Measurements from ENCODE around the gene RIMBP2.

The RIMBP2 gene

DNA sequence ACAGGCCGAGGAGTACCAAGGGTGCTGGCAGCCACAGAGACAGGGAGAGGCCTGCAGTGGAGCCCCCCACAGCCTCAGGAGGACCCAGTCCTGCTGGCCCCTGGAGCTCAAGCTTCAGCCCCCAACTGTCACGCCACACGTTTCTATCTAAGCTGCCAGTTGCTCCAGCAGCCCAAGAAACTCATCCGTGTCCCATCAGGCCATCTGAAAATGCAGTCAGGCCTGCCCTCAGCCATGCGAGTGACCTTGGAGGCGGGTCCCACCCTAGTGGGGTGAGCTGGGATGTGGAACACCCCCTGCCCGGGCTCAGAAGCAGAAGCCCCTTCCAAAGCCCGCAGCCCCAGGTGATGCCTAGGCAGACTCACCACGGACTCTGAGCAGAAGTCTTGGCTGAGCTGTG, 158.9 kb downstream of the RIMBP2 start:
- H3K9me3 ChIP-seq (ENCODE audit: control insufficient read depth in 2 of 2, low read length in 2 of 2) = peaks cover 0 to 2% of the 10 kb centered on the region in 2 donors
- H3K36me3 ChIP-seq (ENCODE audit: control insufficient read depth in 2 of 2, insufficient read depth in 2 of 2, low read length in 2 of 2) = no peaks in the 10 kb centered on the region
- H3K27ac ChIP-seq (ENCODE audit: low read depth in 2 of 2, low read length in 2 of 2) = no peak overlapping the region
- H3K4me1 ChIP-seq (ENCODE audit: control insufficient read depth in 2 of 2, insufficient read depth in 2 of 2, low read length in 2 of 2) = peaks cover 24 to 34% of the 10 kb centered on the region in 2 donors
- H3K9ac ChIP-seq (ENCODE audit: low read depth in 1 of 2, low read length in 2 of 2) = no peak overlapping the region
- no peak overlapping the region for H3K4me3 ChIP-seq (ENCODE audit: low read length in 2 of 2)
- H3K27me3 ChIP-seq (ENCODE audit: control insufficient read depth in 2 of 2, insufficient read depth in 2 of 2, low read length in 2 of 2) = peaks cover 0 to 2% of the 10 kb centered on the region in 2 donors

DNA sequence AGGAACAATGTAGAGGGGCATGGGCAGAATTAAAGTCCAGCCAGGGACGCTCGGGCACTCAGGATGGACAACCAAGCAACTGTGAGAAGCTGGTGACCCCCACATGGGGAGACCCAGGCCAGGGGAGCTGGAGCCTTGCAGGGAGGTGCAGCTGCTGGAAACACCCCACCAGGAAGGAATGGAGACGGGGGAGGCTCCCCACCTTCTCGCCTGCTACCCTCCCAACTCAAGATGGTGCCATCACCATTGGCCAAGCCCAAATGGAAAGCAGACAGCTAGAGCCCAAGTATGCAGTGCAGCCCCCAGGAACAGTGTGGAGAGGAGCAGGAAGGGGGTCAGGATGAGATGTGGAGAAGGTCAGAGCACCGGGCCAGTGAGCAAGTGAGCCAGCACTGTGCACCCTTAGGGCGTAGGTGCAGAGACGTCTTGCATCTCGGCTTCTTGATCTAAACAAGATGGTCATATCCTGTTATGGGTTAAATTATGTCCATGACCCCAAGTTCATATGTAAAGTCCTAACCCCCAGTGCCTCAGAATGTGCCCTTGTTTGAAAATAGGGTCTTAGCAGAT, 159.5 kb downstream of the RIMBP2 start:
- peaks cover 0 to 2% of the 10 kb centered on the region in 2 donors for H3K27me3 ChIP-seq (ENCODE audit: control insufficient read depth in 2 of 2, insufficient read depth in 2 of 2, low read length in 2 of 2)

DNA sequence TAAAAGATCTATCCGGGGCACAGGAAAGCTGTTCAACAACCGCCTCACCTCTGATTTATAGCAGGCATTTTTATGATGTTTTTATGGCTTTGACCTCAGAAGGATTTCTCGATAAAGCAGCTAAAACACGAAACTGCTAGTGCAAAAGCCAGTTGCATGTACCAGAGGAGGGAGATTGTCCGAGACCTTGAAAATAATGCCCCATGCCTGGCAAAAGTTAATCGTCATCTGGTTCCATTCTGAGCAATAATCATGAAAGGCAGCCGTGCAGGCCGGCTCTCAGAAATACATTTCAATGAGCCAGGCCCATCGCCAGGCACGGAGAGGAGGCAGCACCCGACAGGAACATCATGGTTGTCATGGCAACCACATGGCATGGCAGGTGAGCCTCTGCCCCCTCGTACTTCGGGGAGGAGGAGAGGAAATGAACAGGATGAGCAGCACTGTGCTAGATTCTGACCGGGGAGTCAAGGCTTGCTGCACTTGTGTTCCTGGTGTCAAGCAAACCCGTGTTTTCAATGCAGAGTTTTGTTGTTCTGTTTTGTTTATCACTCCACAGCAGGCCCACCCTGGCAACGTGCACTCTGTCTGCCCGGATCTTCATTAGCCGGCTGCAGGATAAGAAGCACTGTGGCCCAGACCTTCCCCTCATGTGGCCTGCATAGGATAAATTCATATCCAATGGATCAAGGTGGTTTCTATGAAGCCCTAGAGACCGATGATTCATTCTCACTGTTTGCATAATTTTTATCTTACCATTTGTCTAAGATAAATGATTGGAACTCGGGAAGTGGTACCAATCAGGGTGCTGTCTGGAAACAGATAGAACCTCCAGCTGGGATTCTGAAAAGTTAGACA, 160.2 kb downstream of the RIMBP2 start:
- Histone ChIP-seq H3K4me1 (ENCODE audit: control insufficient read depth in 2 of 2, insufficient read depth in 2 of 2, low read length in 2 of 2) (peaks cover 24 to 34% of the 10 kb centered on the region in 2 donors), H3K9ac (ENCODE audit: low read depth in 1 of 2, low read length in 2 of 2) (no peak overlapping the region), H3K9me3 (ENCODE audit: control insufficient read depth in 2 of 2, low read length in 2 of 2) (peaks cover 0 to 6% of the 10 kb centered on the region in 2 donors), H3K4me3 (ENCODE audit: low read length in 2 of 2) (peak overlapping the region in 1 of 2 donors; percentile 22), H3K27ac (ENCODE audit: low read depth in 2 of 2, low read length in 2 of 2) (no peak overlapping the region), H3K27me3 (ENCODE audit: control insufficient read depth in 2 of 2, insufficient read depth in 2 of 2, low read length in 2 of 2) (peaks cover 0 to 2% of the 10 kb centered on the region in 2 donors), H3K36me3 (ENCODE audit: control insufficient read depth in 2 of 2, insufficient read depth in 2 of 2, low read length in 2 of 2) (no peaks in the 10 kb centered on the region)

More for the DNA sequence above, 159.5 kb downstream of the RIMBP2 start:
- H3K4me3 ChIP-seq (ENCODE audit: low read length in 2 of 2) = no peak overlapping the region
- H3K27ac ChIP-seq (ENCODE audit: low read depth in 2 of 2, low read length in 2 of 2) = no peak overlapping the region
- peaks cover 24 to 34% of the 10 kb centered on the region in 2 donors for H3K4me1 ChIP-seq (ENCODE audit: control insufficient read depth in 2 of 2, insufficient read depth in 2 of 2, low read length in 2 of 2)
- peaks cover 0 to 4% of the 10 kb centered on the region in 2 donors for H3K9me3 ChIP-seq (ENCODE audit: control insufficient read depth in 2 of 2, low read length in 2 of 2)
- no peak overlapping the region for H3K9ac ChIP-seq (ENCODE audit: low read depth in 1 of 2, low read length in 2 of 2)
- H3K36me3 ChIP-seq (ENCODE audit: control insufficient read depth in 2 of 2, insufficient read depth in 2 of 2, low read length in 2 of 2) = no peaks in the 10 kb centered on the region

DNA sequence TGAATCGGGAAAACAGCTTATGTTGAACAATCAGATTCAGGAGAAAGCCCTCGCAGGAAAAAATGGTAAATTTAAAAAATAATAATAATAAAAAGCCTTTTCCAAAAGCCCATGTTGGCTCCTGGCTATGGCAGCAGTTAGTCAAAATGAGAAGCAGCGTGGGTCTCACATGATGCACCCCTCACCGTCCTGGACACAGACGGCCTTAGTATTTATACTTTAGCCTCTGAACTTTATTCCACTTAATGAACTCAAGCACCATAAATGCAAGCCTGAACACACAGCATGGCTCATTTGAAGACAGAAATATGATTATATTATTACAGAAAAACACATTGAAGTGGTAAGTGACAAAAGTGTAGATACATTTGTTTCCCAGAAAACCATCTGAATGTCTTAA, 160.9 kb downstream of the RIMBP2 start:
- peaks cover 0 to 2% of the 10 kb centered on the region in 2 donors for H3K27me3 ChIP-seq (ENCODE audit: control insufficient read depth in 2 of 2, insufficient read depth in 2 of 2, low read length in 2 of 2)
- no peak overlapping the region for H3K27ac ChIP-seq (ENCODE audit: low read depth in 2 of 2, low read length in 2 of 2)
- H3K4me3 ChIP-seq (ENCODE audit: low read length in 2 of 2) = peak overlapping the region in 1 of 2 donors; percentile 22
- H3K4me1 ChIP-seq (ENCODE audit: control insufficient read depth in 2 of 2, insufficient read depth in 2 of 2, low read length in 2 of 2) = peaks cover 24 to 34% of the 10 kb centered on the region in 2 donors
- H3K36me3 ChIP-seq (ENCODE audit: control insufficient read depth in 2 of 2, insufficient read depth in 2 of 2, low read length in 2 of 2) = no peaks in the 10 kb centered on the region
- H3K9ac ChIP-seq (ENCODE audit: low read depth in 1 of 2, low read length in 2 of 2) = no peak overlapping the region
- peaks cover 0 to 6% of the 10 kb centered on the region in 2 donors for H3K9me3 ChIP-seq (ENCODE audit: control insufficient read depth in 2 of 2, low read length in 2 of 2)

DNA sequence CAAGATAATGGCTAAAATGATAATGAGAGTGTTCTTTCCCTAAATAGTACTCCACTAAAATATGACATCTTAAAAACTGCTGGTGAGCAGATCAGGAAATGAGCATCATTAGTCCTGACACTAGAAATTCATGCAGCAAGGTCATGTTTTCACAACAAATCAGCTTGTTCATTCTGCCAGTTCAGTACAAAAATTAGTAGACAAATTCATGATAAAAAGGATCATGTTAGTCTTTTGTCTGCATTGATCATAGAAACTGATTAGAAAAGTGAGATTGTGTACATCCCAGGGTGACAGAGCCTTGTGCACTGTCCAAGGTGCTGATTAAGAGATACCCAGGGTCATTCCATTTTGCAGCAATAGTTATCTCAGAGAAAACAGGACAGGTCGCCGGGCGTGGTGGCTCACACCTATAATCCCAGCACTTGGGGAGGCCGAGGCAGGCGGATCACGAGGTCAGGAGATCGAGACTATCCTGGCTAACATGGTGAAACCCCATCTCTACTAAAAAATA, 163.6 kb downstream of the RIMBP2 start:
- H3K9ac ChIP-seq (ENCODE audit: low read depth in 1 of 2, low read length in 2 of 2) = no peak overlapping the region
- peaks cover 0 to 2% of the 10 kb centered on the region in 2 donors for H3K27me3 ChIP-seq (ENCODE audit: control insufficient read depth in 2 of 2, insufficient read depth in 2 of 2, low read length in 2 of 2)
- H3K27ac ChIP-seq (ENCODE audit: low read depth in 2 of 2, low read length in 2 of 2) = no peak overlapping the region
- H3K9me3 ChIP-seq (ENCODE audit: control insufficient read depth in 2 of 2, low read length in 2 of 2) = peaks cover 0 to 6% of the 10 kb centered on the region in 2 donors
- H3K4me3 ChIP-seq (ENCODE audit: low read length in 2 of 2) = no peak overlapping the region
- no peaks in the 10 kb centered on the region for H3K36me3 ChIP-seq (ENCODE audit: control insufficient read depth in 2 of 2, insufficient read depth in 2 of 2, low read length in 2 of 2)
- peaks cover 6 to 19% of the 10 kb centered on the region in 2 donors for H3K4me1 ChIP-seq (ENCODE audit: control insufficient read depth in 2 of 2, insufficient read depth in 2 of 2, low read length in 2 of 2)

DNA sequence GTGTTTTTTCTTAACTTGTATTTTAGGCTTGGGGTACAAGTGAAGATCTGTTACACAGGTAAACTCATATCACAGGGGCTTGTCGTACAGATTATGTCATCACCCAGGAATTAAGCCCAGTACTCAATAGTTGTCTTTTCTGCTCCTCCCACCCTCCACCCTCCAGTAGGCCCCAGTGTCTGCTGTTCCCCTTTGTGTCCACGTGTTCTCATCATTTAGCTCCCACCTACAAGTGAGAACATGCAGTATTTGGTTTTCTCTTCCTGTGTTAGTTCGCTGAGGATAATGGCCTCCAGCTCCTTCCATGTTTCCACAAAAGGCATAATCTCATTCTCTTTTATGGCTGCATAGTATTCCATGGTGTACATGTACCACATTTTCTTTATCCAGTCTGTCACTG, 166.7 kb downstream of the RIMBP2 start:
- no peaks in the 10 kb centered on the region for H3K36me3 ChIP-seq (ENCODE audit: control insufficient read depth in 2 of 2, insufficient read depth in 2 of 2, low read length in 2 of 2)
- peaks cover 0 to 6% of the 10 kb centered on the region in 2 donors for H3K9me3 ChIP-seq (ENCODE audit: control insufficient read depth in 2 of 2, low read length in 2 of 2)
- no peak overlapping the region for H3K9ac ChIP-seq (ENCODE audit: low read depth in 1 of 2, low read length in 2 of 2)
- H3K4me1 ChIP-seq (ENCODE audit: control insufficient read depth in 2 of 2, insufficient read depth in 2 of 2, low read length in 2 of 2) = no peaks in the 10 kb centered on the region
- H3K27ac ChIP-seq (ENCODE audit: low read depth in 2 of 2, low read length in 2 of 2) = no peak overlapping the region
- no peak overlapping the region for H3K4me3 ChIP-seq (ENCODE audit: low read length in 2 of 2)
- H3K27me3 ChIP-seq (ENCODE audit: control insufficient read depth in 2 of 2, insufficient read depth in 2 of 2, low read length in 2 of 2) = no peaks in the 10 kb centered on the region

DNA sequence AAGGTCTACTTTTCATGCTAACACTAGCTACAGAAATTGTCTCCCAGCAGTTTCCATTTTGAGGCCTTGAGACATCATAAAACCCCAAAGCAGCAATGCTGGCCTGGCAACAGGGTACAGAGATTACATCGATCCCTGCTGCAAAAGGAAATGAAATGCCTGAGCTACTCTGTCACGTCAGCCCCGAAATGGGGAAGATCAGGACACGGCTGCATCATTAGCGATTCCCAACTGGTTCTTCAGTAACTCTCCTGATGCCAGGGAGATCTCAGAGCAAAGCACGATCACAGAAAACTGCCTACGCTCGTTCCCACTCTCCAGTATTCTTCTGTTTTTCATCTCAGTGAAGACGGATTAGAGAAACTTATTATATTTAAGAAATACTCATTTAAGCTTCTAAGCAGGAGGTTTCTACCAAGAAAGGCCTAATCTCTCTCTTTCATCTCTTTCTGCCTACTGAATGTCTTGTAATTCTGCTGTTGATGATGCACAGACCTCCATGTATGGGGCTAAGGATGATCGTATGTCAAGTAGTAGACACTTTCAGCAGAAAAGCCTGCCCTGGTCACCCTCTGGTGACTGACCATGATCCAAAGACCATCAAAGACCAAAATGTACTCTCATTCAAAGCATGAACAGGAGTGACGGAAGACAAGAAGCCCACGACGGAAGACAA, 168.5 kb downstream of the RIMBP2 start:
- Histone ChIP-seq H3K9me3 (ENCODE audit: control insufficient read depth in 2 of 2, low read length in 2 of 2) (peaks cover 0 to 4% of the 10 kb centered on the region in 2 donors), H3K36me3 (ENCODE audit: control insufficient read depth in 2 of 2, insufficient read depth in 2 of 2, low read length in 2 of 2) (no peaks in the 10 kb centered on the region), H3K27me3 (ENCODE audit: control insufficient read depth in 2 of 2, insufficient read depth in 2 of 2, low read length in 2 of 2) (no peaks in the 10 kb centered on the region), H3K4me3 (ENCODE audit: low read length in 2 of 2) (no peak overlapping the region), H3K27ac (ENCODE audit: low read depth in 2 of 2, low read length in 2 of 2) (no peak overlapping the region), H3K9ac (ENCODE audit: low read depth in 1 of 2, low read length in 2 of 2) (no peak overlapping the region), H3K4me1 (ENCODE audit: control insufficient read depth in 2 of 2, insufficient read depth in 2 of 2, low read length in 2 of 2) (no peaks in the 10 kb centered on the region)

DNA sequence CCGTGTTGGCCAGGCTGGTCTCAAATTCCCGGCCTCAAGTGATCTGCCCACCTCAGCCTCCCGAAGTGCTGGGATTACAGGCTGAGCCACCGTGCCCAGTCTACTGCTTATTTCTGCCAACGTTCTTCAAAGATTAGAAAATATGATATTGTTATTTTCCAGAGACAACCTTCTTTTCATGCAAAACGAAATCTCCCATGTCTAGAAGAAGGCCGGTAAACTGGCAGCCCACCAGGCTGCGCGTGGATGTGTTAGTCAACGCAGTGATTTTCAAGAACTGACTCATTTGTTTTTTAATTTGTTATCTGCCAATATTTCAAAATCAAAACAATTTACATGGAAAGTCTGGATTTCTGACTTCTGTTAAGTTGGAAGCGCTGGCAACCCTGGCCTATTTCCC, 169.6 kb downstream of the RIMBP2 start:
- Histone ChIP-seq H3K9ac (ENCODE audit: low read depth in 1 of 2, low read length in 2 of 2) (no peak overlapping the region), H3K27me3 (ENCODE audit: control insufficient read depth in 2 of 2, insufficient read depth in 2 of 2, low read length in 2 of 2) (no peaks in the 10 kb centered on the region), H3K4me1 (ENCODE audit: control insufficient read depth in 2 of 2, insufficient read depth in 2 of 2, low read length in 2 of 2) (no peaks in the 10 kb centered on the region), H3K27ac (ENCODE audit: low read depth in 2 of 2, low read length in 2 of 2) (no peak overlapping the region), H3K36me3 (ENCODE audit: control insufficient read depth in 2 of 2, insufficient read depth in 2 of 2, low read length in 2 of 2) (no peaks in the 10 kb centered on the region), H3K4me3 (ENCODE audit: low read length in 2 of 2) (no peak overlapping the region), H3K9me3 (ENCODE audit: control insufficient read depth in 2 of 2, low read length in 2 of 2) (peaks cover 0 to 3% of the 10 kb centered on the region in 2 donors)

DNA sequence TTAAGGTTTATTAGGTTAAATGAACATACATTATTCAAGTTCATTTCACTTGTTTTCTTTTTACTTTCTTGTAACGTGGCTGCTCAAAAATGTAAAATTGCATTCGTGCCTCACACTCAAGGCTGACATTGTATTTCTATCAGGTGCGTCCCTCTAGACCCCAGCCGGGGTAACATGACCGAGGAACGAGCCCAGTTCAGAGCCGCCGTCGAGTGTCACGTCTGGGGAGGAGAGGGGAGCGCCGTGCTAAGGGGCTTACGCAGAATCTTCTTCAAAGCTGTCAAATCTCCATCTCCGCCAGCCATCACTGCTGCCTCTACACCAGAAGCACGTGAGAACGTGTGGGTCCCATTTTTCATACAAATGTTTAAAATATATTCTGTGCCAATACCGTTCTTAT, 170.6 kb downstream of the RIMBP2 start:
- no peaks in the 10 kb centered on the region for H3K27me3 ChIP-seq (ENCODE audit: control insufficient read depth in 2 of 2, insufficient read depth in 2 of 2, low read length in 2 of 2)
- no peak overlapping the region for H3K4me3 ChIP-seq (ENCODE audit: low read length in 2 of 2)
- H3K9me3 ChIP-seq (ENCODE audit: control insufficient read depth in 2 of 2, low read length in 2 of 2) = peaks cover 0 to 4% of the 10 kb centered on the region in 2 donors
- no peak overlapping the region for H3K9ac ChIP-seq (ENCODE audit: low read depth in 1 of 2, low read length in 2 of 2)
- no peaks in the 10 kb centered on the region for H3K36me3 ChIP-seq (ENCODE audit: control insufficient read depth in 2 of 2, insufficient read depth in 2 of 2, low read length in 2 of 2)
- no peaks in the 10 kb centered on the region for H3K4me1 ChIP-seq (ENCODE audit: control insufficient read depth in 2 of 2, insufficient read depth in 2 of 2, low read length in 2 of 2)
- no peak overlapping the region for H3K27ac ChIP-seq (ENCODE audit: low read depth in 2 of 2, low read length in 2 of 2)

DNA sequence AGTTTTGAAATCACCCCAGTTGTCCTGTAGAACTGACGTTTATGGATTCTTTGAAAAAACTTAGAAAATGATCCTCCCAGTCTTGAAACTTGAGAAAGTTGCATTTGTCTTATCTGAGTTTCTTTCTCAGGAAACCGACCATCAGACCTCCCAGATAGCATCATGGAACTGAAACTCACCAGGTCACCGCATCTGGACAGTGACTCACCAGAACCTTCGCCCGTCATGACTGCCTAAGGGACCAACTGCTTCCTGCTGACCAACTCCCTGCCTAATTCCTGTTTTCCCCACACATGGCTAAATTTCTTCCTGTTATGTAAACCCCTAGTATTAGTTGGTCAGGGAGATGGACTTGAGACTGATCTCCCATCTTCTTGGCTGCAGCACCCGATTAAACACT, 175.7 kb downstream of the RIMBP2 start:
- H3K4me1 ChIP-seq (ENCODE audit: control insufficient read depth in 2 of 2, insufficient read depth in 2 of 2, low read length in 2 of 2) = no peaks in the 10 kb centered on the region
- H3K9ac ChIP-seq (ENCODE audit: low read depth in 1 of 2, low read length in 2 of 2) = no peak overlapping the region
- H3K27me3 ChIP-seq (ENCODE audit: control insufficient read depth in 2 of 2, insufficient read depth in 2 of 2, low read length in 2 of 2) = no peaks in the 10 kb centered on the region
- H3K27ac ChIP-seq (ENCODE audit: low read depth in 2 of 2, low read length in 2 of 2) = no peak overlapping the region
- no peak overlapping the region for H3K4me3 ChIP-seq (ENCODE audit: low read length in 2 of 2)
- no peaks in the 10 kb centered on the region for H3K36me3 ChIP-seq (ENCODE audit: control insufficient read depth in 2 of 2, insufficient read depth in 2 of 2, low read length in 2 of 2)
- H3K9me3 ChIP-seq (ENCODE audit: control insufficient read depth in 2 of 2, low read length in 2 of 2) = peaks cover 0 to 4% of the 10 kb centered on the region in 2 donors
